Pancreas (tissue), 10 donors: Measurements from ENCODE around the gene SRRD. TPM values are rescaled to one million over a fixed set of nuclear protein-coding genes. Genes with fewer than 3 reads are reported as not detected.
A peak's percentile ranks its signal among the peaks of the same experiment; 100 is the strongest.

ENCODE experiments used
- ATAC-seq, 4 donors: fragments of 200-7000 bp; cut with Tn5 transposase; one replicate each; pipeline versions ENCODE4 v1.8.0 to v1.9.1; 2020; ENCODE audit warnings: mild to moderate bottlenecking in 4 of 4, moderate library complexity in 4 of 4
- DNase-seq, 6 donors: peaks; one replicate each; pipeline ENCODE4 v3.0.0-alpha.2; 2020
- FAIRE-seq: peaks from 2 replicates; lab custom pipeline; 2012; peaks lifted over from hg19 to GRCh38; lab: Jason Lieb, UNC
- H3K27ac ChIP-seq, 4 donors: fragments of 200-600 bp; sonication (generic); 1 replicate in 3 of 4; 2 replicates in 1 of 4; pipeline versions ENCODE4 v1.5.0 to v1.8.0; 2020
- H3K27me3 ChIP-seq, 4 donors: fragments of 200-600 bp; one replicate each; pipeline ENCODE4 v1.8.0; 2021
- H3K36me3 ChIP-seq, 3 donors: fragments of 200-600 bp; sonication (generic) in 1 of 3; one replicate each; pipeline versions ENCODE4 v1.5.0 to v1.8.0; 2020 to 2021
- H3K4me1 ChIP-seq, 3 donors: fragments of 200-600 bp; one replicate each; pipeline ENCODE4 v1.8.0; 2021
- H3K4me3 ChIP-seq, 4 donors: fragments of 200-600 bp; sonication (generic) in 2 of 4; one replicate each; pipeline versions ENCODE4 v1.5.0 to v1.8.0; 2020 to 2021
- H3K9me3 ChIP-seq, 4 donors: fragments of 200-600 bp; one replicate each; pipeline ENCODE4 v1.8.0; 2021
- WGBS, 2 donors: extraction: QIAGEN DNeasy Blood & Tissue Kit; methylation state at CpG; one replicate each; pipeline ENCODE4 v1.1.7; 2013; 5-methylcytosine and 5-hydroxymethylcytosine counted together
- intact Hi-C, 3 donors: fragments of 100-400 bp; cut with DNase I; formaldehyde crosslinking; loops; one replicate each; pipeline versions ENCODE4 v1.11.1 to v1.14.2; 2022
- polyA plus RNA-seq, 2 donors: library from polyadenylated mRNA; stranded (reverse); fragments of 200-250 nt; gene quantifications; one replicate each; pipeline ENCODE4 v1.2.3, GENCODE V29; 2013
- total RNA-seq, 6 donors: library from RNA; stranded (reverse); fragmentation: NEBNext Ultra II Directional in 4 of 6; extraction: Animal tissue kit (Norgen Biotek cat#: 25700) in 4 of 6; gene quantifications; one replicate each; pipeline versions ENCODE4 v1.2.1 to v1.2.4, GENCODE V29; 2021 to 2023
- TF ChIP-seq, protein P1 (sequence below), 4 donors: fragments of 200-600 bp; sonication (generic) in 3 of 4; IDR thresholded peaks; one replicate each; pipeline versions ENCODE4 v1.5.0 to v1.8.0; 2021; ENCODE audit warnings: antibody characterized with exemption in 4 of 4
- donor health status: healthy with polysubstance abuse.
- donor health status: DM: no; HTN: no; CAD: no; lungs with moderate emphysema.
- donor health status: DM: no; HTN: no; CAD: no.
- donor health status: control.
- donor health status: control.
- donor health status: Bipolar disorder and iron deficiency.
- donor health status: DM: yes; HTN: yes; CAD: no.
- donor health status: DM: no; HTN: no; CAD: no.
- donor health status: DM: no; HTN: no; CAD: no.
- donor health status: DM: yes; HTN: yes; CAD: no.

SRRD gene
- total and polyA plus RNA-seq, 8 donors: 6.3 to 13.6 (median 10.8) TPM

DNA sequence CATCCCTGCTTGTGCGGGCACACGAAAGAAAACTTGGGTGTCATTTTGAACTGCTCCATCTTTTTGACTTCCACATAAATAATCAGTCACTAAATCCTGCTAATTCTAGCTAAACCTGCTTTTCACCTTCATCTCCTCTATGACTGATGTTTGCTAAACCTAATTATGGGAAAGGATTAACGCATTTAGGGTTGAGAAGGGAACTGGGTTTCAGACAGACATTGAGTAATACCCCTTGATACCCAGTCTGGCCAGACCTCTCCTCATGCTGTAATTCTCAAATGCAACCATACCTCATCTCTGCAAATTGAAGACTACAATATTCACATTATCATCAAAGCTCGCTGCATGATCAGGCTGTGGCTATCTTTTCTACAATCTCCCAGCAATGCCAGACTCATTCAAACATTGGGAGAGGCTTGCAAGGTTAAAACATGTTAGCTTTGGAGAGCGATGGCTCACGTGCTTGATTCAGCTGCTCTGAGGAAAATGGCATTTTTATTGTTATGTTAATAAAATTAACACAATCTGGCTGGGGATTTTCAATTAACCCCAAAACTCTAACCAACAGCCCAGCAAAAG is 2.5 kb upstream of the SRRD start:
- Histone ChIP-seq H3K27ac (peak overlapping the region in 1 of 4 donors; percentile 74), H3K27me3 (no peaks in the 10 kb centered on the region), H3K36me3 (peaks cover 0 to 3% (median 0%) of the 10 kb centered on the region in 3 donors), H3K4me1 (peaks cover 15 to 42% (median 17%) of the 10 kb centered on the region in 3 donors), H3K4me3 (no peak overlapping the region), H3K9me3 (no peaks in the 10 kb centered on the region)
- no peak for FAIRE-seq
- TF ChIP-seq, protein P1, sequence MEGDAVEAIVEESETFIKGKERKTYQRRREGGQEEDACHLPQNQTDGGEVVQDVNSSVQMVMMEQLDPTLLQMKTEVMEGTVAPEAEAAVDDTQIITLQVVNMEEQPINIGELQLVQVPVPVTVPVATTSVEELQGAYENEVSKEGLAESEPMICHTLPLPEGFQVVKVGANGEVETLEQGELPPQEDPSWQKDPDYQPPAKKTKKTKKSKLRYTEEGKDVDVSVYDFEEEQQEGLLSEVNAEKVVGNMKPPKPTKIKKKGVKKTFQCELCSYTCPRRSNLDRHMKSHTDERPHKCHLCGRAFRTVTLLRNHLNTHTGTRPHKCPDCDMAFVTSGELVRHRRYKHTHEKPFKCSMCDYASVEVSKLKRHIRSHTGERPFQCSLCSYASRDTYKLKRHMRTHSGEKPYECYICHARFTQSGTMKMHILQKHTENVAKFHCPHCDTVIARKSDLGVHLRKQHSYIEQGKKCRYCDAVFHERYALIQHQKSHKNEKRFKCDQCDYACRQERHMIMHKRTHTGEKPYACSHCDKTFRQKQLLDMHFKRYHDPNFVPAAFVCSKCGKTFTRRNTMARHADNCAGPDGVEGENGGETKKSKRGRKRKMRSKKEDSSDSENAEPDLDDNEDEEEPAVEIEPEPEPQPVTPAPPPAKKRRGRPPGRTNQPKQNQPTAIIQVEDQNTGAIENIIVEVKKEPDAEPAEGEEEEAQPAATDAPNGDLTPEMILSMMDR (IDR thresholded peaks at IDR 0.05): no peak
- 53 to 55% methylated on average over 6 of the region's 6 CpGs for WGBS, 2 donors
- ATAC-seq: no peak
- intact Hi-C loops: loop anchor here in 1 of 3 donors (10.0 kb wide), 1 partner anchor 174 kb away; the partner anchor contains the start of gene MIAT
- no peak for DNase-seq

DNA sequence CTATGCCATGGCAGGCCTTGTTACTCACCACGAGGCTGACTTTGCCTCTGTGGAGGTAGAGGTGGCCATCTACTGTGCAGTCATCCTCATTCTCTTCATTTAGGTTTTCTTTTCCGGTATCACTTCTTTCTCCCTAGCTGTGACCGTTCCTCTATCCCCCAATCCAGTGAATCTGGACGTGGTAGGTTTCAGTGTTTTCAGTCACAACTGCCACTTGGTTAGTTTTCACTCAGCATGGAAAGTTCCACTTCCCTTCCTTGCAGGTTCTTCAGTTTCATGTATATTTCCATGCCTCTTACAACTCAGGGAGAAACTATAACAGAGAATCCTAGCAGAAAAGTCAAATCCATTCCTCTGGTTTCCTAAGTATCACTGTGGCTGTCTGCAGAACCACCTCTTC is 2.0 kb upstream of the SRRD start:
- H3K27me3 ChIP-seq: no peaks in the 10 kb centered on the region
- intact Hi-C loops: loop anchor here in 1 of 3 donors (10.0 kb wide), 1 partner anchor 173 kb away; the partner anchor contains the start of gene MIAT
- no peaks in the 10 kb centered on the region for H3K9me3 ChIP-seq
- FAIRE-seq (no peak), ATAC-seq (no peak), DNase-seq (no peak)
- WGBS, 2 donors: 67 to 68% methylated on average over 4 of the region's 4 CpGs
- no peak overlapping the region for H3K4me3 ChIP-seq
- no peaks in the 10 kb centered on the region for H3K36me3 ChIP-seq
- TF ChIP-seq, protein P1 (IDR thresholded peaks at IDR 0.05): no peak
- peaks cover 15 to 42% (median 17%) of the 10 kb centered on the region in 3 donors for H3K4me1 ChIP-seq
- no peak overlapping the region for H3K27ac ChIP-seq

DNA sequence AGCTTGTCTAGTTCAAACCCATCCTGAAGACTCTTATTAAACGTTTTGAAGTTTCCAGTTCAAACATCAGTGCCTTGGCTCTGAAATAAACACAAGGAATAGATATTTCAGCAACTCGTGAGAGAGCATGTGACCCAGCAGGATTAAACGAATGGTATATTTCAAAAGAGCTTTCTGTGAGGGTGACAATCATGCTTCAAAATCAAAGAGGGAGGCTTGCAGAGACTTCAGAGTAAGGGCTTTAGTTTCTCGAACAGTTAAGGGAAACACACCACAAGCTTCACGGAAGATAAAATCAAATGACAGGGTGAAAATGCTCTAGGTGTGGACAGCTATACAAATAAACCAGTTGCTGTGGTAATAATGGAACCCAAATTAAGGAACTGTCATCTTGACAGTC is 1.5 kb upstream of the SRRD start:
- intact Hi-C loops: loop anchor here in 1 of 3 donors (10.0 kb wide), 1 partner anchor 173 kb away; the partner anchor contains the start of gene MIAT
- Histone ChIP-seq H3K4me1 (peaks cover 15 to 42% (median 17%) of the 10 kb centered on the region in 3 donors), H3K9me3 (no peaks in the 10 kb centered on the region), H3K27ac (no peak overlapping the region), H3K36me3 (no peaks in the 10 kb centered on the region), H3K4me3 (peak overlapping the region in 1 of 4 donors; percentile 99), H3K27me3 (no peaks in the 10 kb centered on the region)
- 31% methylated on average over 5 of the region's 5 CpGs for WGBS, 2 donors
- no peak for ATAC-seq
- TF ChIP-seq, protein P1 (IDR thresholded peaks at IDR 0.05): no peak
- DNase-seq: no peak
- FAIRE-seq: no peak

DNA sequence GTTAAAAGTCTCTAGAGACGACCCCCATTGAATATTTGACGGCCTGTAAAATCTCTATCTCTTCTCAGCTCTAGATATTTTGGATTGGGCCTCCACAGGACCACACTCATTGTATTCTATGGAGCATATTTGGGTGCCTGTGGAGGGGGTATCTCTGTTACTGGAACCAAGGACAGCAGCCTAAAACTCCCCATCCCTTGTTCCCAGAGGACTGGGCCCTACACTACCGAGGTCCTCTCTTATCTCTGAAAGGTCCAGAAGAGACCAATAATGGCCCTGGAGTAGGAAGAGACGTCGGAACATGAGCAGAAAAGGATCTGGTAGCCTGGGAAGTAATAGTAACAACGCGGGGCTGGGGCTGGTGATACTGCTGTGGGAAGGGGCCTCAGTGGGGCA is 636 bp upstream of the SRRD start:
- ATAC-seq: peak in 2 of 4 donors; percentile 10 to 21
- no peak for DNase-seq
- WGBS, 2 donors: 1 to 5% methylated on average over 7 of the region's 7 CpGs
- Histone ChIP-seq H3K9me3 (no peaks in the 10 kb centered on the region), H3K27ac (peak overlapping the region; percentile 86 to 97 (median 94)), H3K4me1 (peaks cover 15 to 42% (median 17%) of the 10 kb centered on the region in 3 donors), H3K36me3 (peaks cover 0 to 2% (median 0%) of the 10 kb centered on the region in 3 donors), H3K4me3 (peak overlapping the region; percentile 80 to 99 (median 90)), H3K27me3 (no peaks in the 10 kb centered on the region)
- intact Hi-C loops: loop anchor here in 1 of 3 donors (10.0 kb wide), 1 partner anchor 172 kb away; the partner anchor contains the start of gene MIAT
- TF ChIP-seq, protein P1 (IDR thresholded peaks at IDR 0.05): no peak
- no peak for FAIRE-seq

DNA sequence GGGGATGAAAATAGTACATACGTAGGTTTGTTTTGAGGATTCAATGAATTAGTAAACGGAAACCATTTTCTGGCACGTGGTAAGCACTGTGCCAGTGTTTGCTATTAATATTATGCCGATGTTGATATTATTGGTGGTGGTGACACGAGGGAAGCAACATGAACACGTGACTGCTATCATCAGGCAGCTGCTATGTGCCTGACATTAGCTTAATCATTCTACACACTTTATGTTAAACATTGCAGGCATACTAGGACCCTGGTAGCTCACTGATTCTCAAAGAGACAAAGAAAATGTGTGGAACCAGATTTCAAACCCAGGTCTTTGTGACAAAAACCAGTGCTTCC is 656 bp downstream of the SRRD start:
- peak overlapping the region; percentile 86 to 97 (median 94) for H3K27ac ChIP-seq
- H3K4me3 ChIP-seq: peak overlapping the region; percentile 80 to 99 (median 90)
- ATAC-seq (no peak), FAIRE-seq (no peak), DNase-seq (no peak)
- H3K27me3 ChIP-seq: no peaks in the 10 kb centered on the region
- peaks cover 0 to 15% (median 0%) of the 10 kb centered on the region in 3 donors for H3K36me3 ChIP-seq
- no peaks in the 10 kb centered on the region for H3K9me3 ChIP-seq
- intact Hi-C loops: loop anchor here in 1 of 3 donors (10.0 kb wide), 1 partner anchor 170 kb away; the partner anchor contains the start of gene MIAT
- WGBS, 2 donors: 3 to 4% methylated on average over 6 of the region's 6 CpGs
- TF ChIP-seq, protein P1 (IDR thresholded peaks at IDR 0.05): no peak
- H3K4me1 ChIP-seq: peaks cover 12 to 42% (median 17%) of the 10 kb centered on the region in 3 donors
